Measurements from ENCODE around the gene ABHD14A. TPM values are rescaled to one million over a fixed set of nuclear protein-coding genes. Genes with fewer than 3 reads are reported as not detected.

The ABHD14A gene
- total and polyA plus RNA-seq, 2 of the 13 experiments (the other 11 are each of a cell fraction or from before 2014, with no cell fraction given), result 29.5 to 46.9 TPM

GRCh38 chr3:51982352-51982837 lies 7.5 kb downstream of the ABHD14A start (continued):
- TF ChIP-seq ZNF781 (CRISPR knock-in tag; IDR thresholded peaks at IDR 0.05; ENCODE audit: borderline replicate concordance, not compliant biosample characterization), result no peak
- no peak for TF ChIP-seq IKZF4 (CRISPR knock-in tag; IDR thresholded peaks at IDR 0.05; ENCODE audit: borderline replicate concordance, low read depth, not compliant biosample characterization)
- TF ChIP-seq FOSL2 (CRISPR knock-in tag; IDR thresholded peaks at IDR 0.05), result peak; percentile 94
- TF ChIP-seq YY1 (IDR thresholded peaks at IDR 0.05; ENCODE audit: insufficient read depth, insufficient replicate concordance, low read depth, low read length), result peak; percentile 45
- no peak for TF ChIP-seq ZSCAN5A (CRISPR knock-in tag; IDR thresholded peaks at IDR 0.05; ENCODE audit: borderline replicate concordance)
- no peak for TF ChIP-seq ZNF513 (CRISPR knock-in tag; conservative IDR thresholded peaks at IDR 0.05)
- TF ChIP-seq ZNF10 (CRISPR knock-in tag; IDR thresholded peaks at IDR 0.05; ENCODE audit: borderline replicate concordance, low read depth), result no peak
- TF ChIP-seq ZNF335 (CRISPR knock-in tag; IDR thresholded peaks at IDR 0.05), result no peak
- peak; percentile 52; the same call in 1 of the 2 replicates for TF ChIP-seq ELF3 (CRISPR knock-in tag; IDR thresholded peaks at IDR 0.05)
- no peak for TF ChIP-seq TCF7 (IDR thresholded peaks at IDR 0.05; ENCODE audit: low read depth)
- TF ChIP-seq GMEB1 (CRISPR knock-in tag; IDR thresholded peaks at IDR 0.05; ENCODE audit: borderline replicate concordance), result no peak
- no peak for TF ChIP-seq HOXD1 (CRISPR knock-in tag; IDR thresholded peaks at IDR 0.05)
- no peak for TF ChIP-seq DZIP1 (CRISPR knock-in tag; IDR thresholded peaks at IDR 0.05)
- TF ChIP-seq PAX8 (CRISPR knock-in tag; IDR thresholded peaks at IDR 0.05; ENCODE audit: borderline replicate concordance), result no peak
- no peak for TF ChIP-seq PBX2 (CRISPR knock-in tag; IDR thresholded peaks at IDR 0.05)
- no peak for TF ChIP-seq ZNF724P (CRISPR knock-in tag; IDR thresholded peaks at IDR 0.05; ENCODE audit: borderline replicate concordance)
- TF ChIP-seq TARDBP (CRISPR knock-in tag; IDR thresholded peaks at IDR 0.05), result peak; percentile 55; the same call in 1 of the 2 replicates
- peak; percentile 80; the same call in 1 of the 2 replicates for TF ChIP-seq HBP1 (CRISPR knock-in tag; IDR thresholded peaks at IDR 0.05; ENCODE audit: low read depth)
- no peak for TF ChIP-seq ZNF549 (CRISPR knock-in tag; IDR thresholded peaks at IDR 0.05)
- no peak for TF ChIP-seq NFIB (CRISPR knock-in tag; IDR thresholded peaks at IDR 0.05; ENCODE audit: borderline replicate concordance)

Data from HepG2 (cell line).